ENCODE data around the gene YBX1. TPM values are rescaled to one million over a fixed set of nuclear protein-coding genes. Genes with fewer than 3 reads are reported as not detected.

Gene YBX1
- total and polyA plus RNA-seq, 7 donors: 878 to 1,545 (median 1,131) TPM

DNA sequence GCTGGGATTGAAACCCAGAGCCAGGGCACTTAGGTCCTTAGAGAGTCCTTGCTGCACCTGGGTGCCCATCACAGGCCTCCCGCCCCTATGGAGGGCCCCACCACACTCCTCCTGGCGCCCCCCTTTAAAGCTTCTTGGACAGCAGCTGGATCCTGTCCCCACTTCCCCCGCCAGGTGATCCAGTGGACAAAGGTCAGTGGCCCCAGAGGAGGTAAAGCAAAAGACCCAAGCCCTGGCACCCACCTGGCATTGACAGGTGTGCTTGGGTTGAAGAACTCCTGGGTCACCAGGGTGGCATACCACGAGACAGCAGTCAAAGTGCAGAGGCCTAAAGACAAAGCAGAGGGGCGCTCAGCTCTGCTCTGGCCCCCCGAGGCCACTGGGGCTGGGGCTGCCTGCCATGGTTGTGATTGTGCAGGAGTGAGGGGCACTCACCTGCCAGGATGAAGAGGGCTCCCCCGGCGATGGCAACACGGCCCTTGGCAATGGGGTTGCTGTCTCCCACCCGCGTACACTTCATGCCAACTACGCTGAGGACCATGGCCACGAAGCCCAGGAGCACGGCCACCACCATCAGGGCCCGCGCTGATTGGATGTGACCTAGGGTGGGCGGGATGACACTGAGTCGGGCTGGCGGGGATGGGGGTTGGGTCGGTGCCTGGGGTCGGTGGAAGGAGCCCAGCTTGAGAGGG, 55.9 kb downstream of the YBX1 start:
- 86 to 89% (median 87%) methylated on average over 20 to 21 of the region's 21 CpGs for WGBS, 3 donors
- Histone ChIP-seq H3K4me1 (no peaks in the 10 kb centered on the region), H3K4me3 (no peak overlapping the region), H3K36me3 (ENCODE audit: insufficient read depth in 1 of 2, low read depth in 1 of 2) (no peaks in the 10 kb centered on the region), H3K27ac (no peak overlapping the region), H3K27me3 (ENCODE audit: insufficient read depth in 3 of 3, low read length in 2 of 3) (peaks cover 0 to 3% (median 0%) of the 10 kb centered on the region in 3 donors), H3K9me3 (no peaks in the 10 kb centered on the region)
- DNase-seq: no peak
- intact Hi-C loops (cut with DNase I): no loop called here
- TF ChIP-seq, protein P1, sequence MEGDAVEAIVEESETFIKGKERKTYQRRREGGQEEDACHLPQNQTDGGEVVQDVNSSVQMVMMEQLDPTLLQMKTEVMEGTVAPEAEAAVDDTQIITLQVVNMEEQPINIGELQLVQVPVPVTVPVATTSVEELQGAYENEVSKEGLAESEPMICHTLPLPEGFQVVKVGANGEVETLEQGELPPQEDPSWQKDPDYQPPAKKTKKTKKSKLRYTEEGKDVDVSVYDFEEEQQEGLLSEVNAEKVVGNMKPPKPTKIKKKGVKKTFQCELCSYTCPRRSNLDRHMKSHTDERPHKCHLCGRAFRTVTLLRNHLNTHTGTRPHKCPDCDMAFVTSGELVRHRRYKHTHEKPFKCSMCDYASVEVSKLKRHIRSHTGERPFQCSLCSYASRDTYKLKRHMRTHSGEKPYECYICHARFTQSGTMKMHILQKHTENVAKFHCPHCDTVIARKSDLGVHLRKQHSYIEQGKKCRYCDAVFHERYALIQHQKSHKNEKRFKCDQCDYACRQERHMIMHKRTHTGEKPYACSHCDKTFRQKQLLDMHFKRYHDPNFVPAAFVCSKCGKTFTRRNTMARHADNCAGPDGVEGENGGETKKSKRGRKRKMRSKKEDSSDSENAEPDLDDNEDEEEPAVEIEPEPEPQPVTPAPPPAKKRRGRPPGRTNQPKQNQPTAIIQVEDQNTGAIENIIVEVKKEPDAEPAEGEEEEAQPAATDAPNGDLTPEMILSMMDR (IDR thresholded peaks at IDR 0.05): no peak
- no peak for ATAC-seq

DNA sequence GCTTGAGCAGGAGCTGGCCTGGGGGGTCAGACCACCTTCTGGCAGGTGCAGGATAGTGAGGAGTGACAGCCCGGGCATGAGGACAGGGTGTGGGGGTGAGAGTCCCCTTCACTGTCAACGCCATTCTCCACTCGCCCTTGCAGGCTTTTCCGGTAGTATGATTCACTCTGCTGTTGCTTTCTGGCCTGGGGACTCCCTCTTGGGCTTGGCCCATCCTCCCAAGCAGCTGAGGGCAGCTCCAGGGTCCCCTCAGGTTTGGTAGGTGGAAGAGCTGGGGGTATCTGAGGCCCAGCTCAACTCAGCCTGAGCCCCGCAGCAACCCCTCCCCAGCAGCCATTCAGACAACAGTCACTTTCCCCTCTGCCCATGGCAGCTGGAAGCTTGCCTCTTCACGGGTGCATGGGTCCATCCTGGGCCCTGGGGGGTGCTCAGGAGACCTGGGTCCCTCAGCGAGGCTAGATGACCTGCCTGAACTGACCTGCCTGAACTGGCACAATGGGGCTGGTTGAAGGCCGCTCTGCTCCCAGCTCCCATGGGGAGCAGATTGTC, 56.5 kb downstream of the YBX1 start:
- H3K27me3 ChIP-seq (ENCODE audit: insufficient read depth in 3 of 3, low read length in 2 of 3): peaks cover 0 to 3% (median 0%) of the 10 kb centered on the region in 3 donors
- ATAC-seq (no peak), DNase-seq (no peak)
- no peaks in the 10 kb centered on the region for H3K4me1 ChIP-seq
- intact Hi-C loops (cut with DNase I): no loop called here
- 75 to 83% (median 82%) methylated on average over 8 of the region's 8 CpGs for WGBS, 3 donors
- H3K4me3 ChIP-seq: no peak overlapping the region
- TF ChIP-seq, protein P1 (IDR thresholded peaks at IDR 0.05): no peak
- H3K27ac ChIP-seq: no peak overlapping the region
- H3K36me3 ChIP-seq (ENCODE audit: insufficient read depth in 1 of 2, low read depth in 1 of 2): no peaks in the 10 kb centered on the region
- H3K9me3 ChIP-seq: no peaks in the 10 kb centered on the region

DNA sequence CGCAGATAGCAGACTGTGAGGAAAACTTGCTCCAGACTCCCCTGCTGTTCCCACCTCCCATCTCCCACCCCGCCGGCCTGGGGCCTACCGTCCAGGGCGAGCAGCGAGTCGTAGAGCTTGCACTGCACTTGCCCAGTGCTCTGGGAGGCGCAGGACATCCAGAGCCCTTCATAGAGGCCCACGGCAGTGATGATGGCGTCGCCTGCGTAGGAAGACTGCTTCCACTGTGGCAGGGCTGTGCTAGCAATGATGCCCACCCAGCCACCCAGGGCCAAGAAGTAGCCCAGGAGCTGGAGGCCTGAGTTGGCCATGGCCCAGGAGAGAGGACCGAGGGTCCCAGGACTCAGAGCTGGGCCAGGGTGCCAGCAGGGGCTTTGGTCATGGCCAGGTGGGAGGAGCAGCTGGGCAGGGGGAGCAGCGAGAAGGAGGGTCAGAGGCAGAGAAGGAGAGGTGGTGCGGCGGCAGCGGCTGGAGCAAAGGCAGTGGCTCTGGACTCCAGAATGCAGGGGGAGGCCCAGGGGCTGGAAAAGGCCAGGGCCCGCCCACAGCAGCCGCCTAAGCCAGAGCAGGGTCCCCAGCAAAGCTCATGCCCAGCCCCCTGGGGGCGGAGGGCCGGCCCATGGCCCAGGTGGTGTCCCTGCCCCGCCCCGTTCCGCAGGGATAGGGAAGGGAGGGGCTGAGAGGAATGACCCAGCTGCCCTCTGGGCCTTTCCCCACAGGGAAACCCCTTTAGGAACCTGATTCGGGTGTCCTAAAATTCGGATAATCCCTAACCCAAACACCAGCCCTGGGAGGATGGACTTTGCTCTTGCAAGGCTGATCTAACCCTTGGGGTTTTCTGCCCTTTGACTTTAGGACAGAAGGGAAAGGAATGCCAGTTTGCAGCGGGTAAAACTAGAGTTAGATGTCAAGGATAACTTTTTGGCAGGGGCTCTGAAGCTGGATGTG, 57.8 kb downstream of the YBX1 start, which contains the start of gene CLDN19:
TSS of gene CLDN19 (minus strand) at position 484 of the 948 bp plus-strand sequence. CDS start at position 311, 173 bp downstream.
- intact Hi-C loops (cut with DNase I): loop anchor here in 1 of 2 donors (10.0 kb wide), 1 partner anchor 585 kb away; the partner anchor contains the start of gene GUCA2B
- ATAC-seq (no peak), DNase-seq (no peak)
- Histone ChIP-seq H3K27ac (no peak within 1 kb of the TSS), H3K27me3 (ENCODE audit: insufficient read depth in 3 of 3, low read length in 2 of 3) (no peaks in the 10 kb centered on the region), H3K9me3 (no peaks in the 10 kb centered on the region), H3K36me3 (ENCODE audit: insufficient read depth in 1 of 2, low read depth in 1 of 2) (no peaks in the 10 kb centered on the region), H3K4me3 (no peak within 1 kb of the TSS), H3K4me1 (no peaks in the 10 kb centered on the region)
- 58 to 69% (median 59%) methylated on average over 24 to 27 of the region's 27 CpGs for WGBS, 3 donors
- TF ChIP-seq, protein P1 (IDR thresholded peaks at IDR 0.05): no peak

DNA sequence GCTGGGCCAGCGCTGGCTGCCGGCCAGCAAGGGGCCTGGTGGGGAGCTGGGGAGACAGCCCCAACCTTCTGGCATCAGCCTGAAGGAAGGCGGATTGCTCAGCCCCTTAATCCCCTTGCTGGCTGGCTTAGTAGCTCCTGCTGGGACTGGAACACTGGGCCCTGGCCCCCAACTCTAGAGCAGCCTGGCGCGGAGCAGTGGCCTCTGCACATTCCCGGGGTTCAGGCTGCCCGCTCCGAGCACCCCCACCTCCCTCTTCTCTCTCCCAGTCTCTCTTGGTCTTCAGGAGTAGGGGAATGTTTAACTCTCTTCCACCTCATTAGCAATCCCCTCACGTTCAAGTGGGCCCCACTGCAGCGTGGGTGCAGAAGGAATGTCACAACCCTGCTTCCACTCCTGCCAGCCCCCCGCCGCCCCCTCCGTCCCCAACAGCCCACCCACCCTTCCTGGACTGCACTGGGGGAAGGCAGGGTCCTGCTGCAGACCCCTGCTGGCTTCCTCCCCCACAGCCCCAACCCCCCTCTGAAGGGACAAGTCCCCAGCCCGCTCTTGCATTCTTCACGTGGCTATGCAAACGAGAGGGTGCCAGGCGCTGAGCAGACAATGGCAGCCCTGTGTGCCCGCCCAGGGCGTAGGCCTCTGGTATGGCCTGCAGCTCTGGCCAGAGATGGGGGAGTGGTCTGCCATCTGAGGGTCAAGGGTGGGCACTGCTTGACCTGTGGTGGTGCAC, 58.8 kb downstream of the YBX1 start:
- intact Hi-C loops (cut with DNase I): loop anchor here in 1 of 2 donors (10.0 kb wide), 1 partner anchor 586 kb away; the partner anchor contains the start of gene GUCA2B
- Histone ChIP-seq H3K4me3 (no peak overlapping the region), H3K27me3 (ENCODE audit: insufficient read depth in 3 of 3, low read length in 2 of 3) (no peaks in the 10 kb centered on the region), H3K9me3 (no peaks in the 10 kb centered on the region), H3K36me3 (ENCODE audit: insufficient read depth in 1 of 2, low read depth in 1 of 2) (peaks cover 0 to 4% of the 10 kb centered on the region in 2 donors), H3K27ac (no peak overlapping the region), H3K4me1 (no peaks in the 10 kb centered on the region)
- no peak for ATAC-seq
- TF ChIP-seq, protein P1 (IDR thresholded peaks at IDR 0.05): no peak
- no peak for DNase-seq
- 71 to 76% (median 72%) methylated on average over 18 to 19 of the region's 19 CpGs for WGBS, 3 donors

All from psoas muscle (tissue), 8 donors.